ENCODE measurements around the gene STARD9. TPM values are rescaled to one million over a fixed set of nuclear protein-coding genes. Genes with fewer than 3 reads are reported as not detected.

The STARD9 gene
- total and polyA plus RNA-seq, 2 of the 13 experiments (the other 11 are each of a cell fraction or from before 2014, with no cell fraction given): 5.3 to 7.5 TPM

DNA sequence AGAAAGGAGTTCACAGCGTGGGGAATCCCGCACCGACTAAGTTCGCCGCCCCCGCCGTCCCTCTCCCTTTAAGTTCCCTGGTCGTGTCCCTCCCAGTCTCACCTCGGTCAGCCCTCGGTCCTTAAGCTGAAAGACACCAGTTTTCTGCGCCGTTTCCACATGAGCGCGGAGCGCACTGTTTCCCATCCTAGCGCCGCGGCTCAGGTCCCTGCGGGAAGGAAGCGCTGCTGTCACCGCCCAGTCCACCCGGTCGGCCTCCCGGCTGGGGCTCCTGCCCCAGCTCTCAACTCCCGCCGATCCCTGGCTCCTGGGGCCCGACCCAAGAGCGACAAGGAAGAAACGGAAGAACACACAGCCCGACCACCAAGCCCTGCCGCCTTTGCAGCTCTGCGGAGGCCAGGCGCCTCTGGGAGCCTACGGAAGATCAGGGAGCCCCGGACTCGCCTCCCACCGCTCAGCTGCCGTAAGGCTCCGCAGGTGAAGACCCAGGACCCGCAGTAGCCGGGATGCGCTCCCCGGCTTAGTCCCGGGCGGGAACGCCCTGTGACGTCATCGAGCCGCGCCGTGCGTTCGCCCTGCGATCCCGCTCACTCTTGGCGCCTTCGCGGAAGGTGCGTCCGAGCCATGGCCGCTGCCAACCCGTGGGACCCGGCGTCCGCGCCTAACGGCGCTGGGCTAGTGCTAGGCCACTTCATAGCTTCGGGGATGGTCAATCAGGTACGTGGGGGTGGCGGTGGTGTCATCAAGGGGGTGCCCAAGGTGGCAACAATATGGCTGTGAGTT lies 27.0 kb upstream of the STARD9 start, which contains the start of the genes HAUS2 and LRRC57 (continued):
- TF ChIP-seq, protein P1, sequence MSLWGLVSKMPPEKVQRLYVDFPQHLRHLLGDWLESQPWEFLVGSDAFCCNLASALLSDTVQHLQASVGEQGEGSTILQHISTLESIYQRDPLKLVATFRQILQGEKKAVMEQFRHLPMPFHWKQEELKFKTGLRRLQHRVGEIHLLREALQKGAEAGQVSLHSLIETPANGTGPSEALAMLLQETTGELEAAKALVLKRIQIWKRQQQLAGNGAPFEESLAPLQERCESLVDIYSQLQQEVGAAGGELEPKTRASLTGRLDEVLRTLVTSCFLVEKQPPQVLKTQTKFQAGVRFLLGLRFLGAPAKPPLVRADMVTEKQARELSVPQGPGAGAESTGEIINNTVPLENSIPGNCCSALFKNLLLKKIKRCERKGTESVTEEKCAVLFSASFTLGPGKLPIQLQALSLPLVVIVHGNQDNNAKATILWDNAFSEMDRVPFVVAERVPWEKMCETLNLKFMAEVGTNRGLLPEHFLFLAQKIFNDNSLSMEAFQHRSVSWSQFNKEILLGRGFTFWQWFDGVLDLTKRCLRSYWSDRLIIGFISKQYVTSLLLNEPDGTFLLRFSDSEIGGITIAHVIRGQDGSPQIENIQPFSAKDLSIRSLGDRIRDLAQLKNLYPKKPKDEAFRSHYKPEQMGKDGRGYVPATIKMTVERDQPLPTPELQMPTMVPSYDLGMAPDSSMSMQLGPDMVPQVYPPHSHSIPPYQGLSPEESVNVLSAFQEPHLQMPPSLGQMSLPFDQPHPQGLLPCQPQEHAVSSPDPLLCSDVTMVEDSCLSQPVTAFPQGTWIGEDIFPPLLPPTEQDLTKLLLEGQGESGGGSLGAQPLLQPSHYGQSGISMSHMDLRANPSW (CRISPR knock-in tag; IDR thresholded peaks at IDR 0.05; ENCODE audit: borderline replicate concordance): peak; percentile 34; the same call in 1 of the 2 replicates
- no peak for TF ChIP-seq MLLT10 (CRISPR knock-in tag; IDR thresholded peaks at IDR 0.05)
- no peak for TF ChIP-seq ZNF562 (CRISPR knock-in tag; IDR thresholded peaks at IDR 0.05; ENCODE audit: borderline replicate concordance)
- no peak for TF ChIP-seq ARHGAP35 (CRISPR knock-in tag; IDR thresholded peaks at IDR 0.05; ENCODE audit: borderline replicate concordance)
- no peak for TF ChIP-seq NFKBIZ (CRISPR knock-in tag; IDR thresholded peaks at IDR 0.05)
- TF ChIP-seq, protein P2, sequence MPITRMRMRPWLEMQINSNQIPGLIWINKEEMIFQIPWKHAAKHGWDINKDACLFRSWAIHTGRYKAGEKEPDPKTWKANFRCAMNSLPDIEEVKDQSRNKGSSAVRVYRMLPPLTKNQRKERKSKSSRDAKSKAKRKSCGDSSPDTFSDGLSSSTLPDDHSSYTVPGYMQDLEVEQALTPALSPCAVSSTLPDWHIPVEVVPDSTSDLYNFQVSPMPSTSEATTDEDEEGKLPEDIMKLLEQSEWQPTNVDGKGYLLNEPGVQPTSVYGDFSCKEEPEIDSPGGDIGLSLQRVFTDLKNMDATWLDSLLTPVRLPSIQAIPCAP (CRISPR knock-in tag; IDR thresholded peaks at IDR 0.05; ENCODE audit: low read depth): no peak
- TF ChIP-seq, protein P3, sequence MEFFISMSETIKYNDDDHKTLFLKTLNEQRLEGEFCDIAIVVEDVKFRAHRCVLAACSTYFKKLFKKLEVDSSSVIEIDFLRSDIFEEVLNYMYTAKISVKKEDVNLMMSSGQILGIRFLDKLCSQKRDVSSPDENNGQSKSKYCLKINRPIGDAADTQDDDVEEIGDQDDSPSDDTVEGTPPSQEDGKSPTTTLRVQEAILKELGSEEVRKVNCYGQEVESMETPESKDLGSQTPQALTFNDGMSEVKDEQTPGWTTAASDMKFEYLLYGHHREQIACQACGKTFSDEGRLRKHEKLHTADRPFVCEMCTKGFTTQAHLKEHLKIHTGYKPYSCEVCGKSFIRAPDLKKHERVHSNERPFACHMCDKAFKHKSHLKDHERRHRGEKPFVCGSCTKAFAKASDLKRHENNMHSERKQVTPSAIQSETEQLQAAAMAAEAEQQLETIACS (CRISPR knock-in tag; IDR thresholded peaks at IDR 0.05): no peak
- TF ChIP-seq ZKSCAN5 (CRISPR knock-in tag; IDR thresholded peaks at IDR 0.05): 0 out of 2 replicates have a peak, but pooled peaks have one; percentile 51
- TF ChIP-seq, protein P4, sequence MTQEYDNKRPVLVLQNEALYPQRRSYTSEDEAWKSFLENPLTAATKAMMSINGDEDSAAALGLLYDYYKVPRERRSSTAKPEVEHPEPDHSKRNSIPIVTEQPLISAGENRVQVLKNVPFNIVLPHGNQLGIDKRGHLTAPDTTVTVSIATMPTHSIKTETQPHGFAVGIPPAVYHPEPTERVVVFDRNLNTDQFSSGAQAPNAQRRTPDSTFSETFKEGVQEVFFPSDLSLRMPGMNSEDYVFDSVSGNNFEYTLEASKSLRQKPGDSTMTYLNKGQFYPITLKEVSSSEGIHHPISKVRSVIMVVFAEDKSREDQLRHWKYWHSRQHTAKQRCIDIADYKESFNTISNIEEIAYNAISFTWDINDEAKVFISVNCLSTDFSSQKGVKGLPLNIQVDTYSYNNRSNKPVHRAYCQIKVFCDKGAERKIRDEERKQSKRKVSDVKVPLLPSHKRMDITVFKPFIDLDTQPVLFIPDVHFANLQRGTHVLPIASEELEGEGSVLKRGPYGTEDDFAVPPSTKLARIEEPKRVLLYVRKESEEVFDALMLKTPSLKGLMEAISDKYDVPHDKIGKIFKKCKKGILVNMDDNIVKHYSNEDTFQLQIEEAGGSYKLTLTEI (CRISPR knock-in tag; conservative IDR thresholded peaks at IDR 0.05): no peak
- TF ChIP-seq, protein P5, sequence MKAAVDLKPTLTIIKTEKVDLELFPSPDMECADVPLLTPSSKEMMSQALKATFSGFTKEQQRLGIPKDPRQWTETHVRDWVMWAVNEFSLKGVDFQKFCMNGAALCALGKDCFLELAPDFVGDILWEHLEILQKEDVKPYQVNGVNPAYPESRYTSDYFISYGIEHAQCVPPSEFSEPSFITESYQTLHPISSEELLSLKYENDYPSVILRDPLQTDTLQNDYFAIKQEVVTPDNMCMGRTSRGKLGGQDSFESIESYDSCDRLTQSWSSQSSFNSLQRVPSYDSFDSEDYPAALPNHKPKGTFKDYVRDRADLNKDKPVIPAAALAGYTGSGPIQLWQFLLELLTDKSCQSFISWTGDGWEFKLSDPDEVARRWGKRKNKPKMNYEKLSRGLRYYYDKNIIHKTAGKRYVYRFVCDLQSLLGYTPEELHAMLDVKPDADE (CRISPR knock-in tag; IDR thresholded peaks at IDR 0.05): no peak
- no peak for TF ChIP-seq GPN1 (CRISPR knock-in tag; IDR thresholded peaks at IDR 0.05; ENCODE audit: borderline replicate concordance)
- TF ChIP-seq FOXA1 (IDR thresholded peaks at IDR 0.05): no peak
- TF ChIP-seq FOXA1 (CRISPR knock-in tag; IDR thresholded peaks at IDR 0.05): 0 out of 2 replicates have a peak, but pooled peaks have one; percentile 8
- TF ChIP-seq, protein P6, sequence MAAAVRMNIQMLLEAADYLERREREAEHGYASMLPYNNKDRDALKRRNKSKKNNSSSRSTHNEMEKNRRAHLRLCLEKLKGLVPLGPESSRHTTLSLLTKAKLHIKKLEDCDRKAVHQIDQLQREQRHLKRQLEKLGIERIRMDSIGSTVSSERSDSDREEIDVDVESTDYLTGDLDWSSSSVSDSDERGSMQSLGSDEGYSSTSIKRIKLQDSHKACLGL (CRISPR knock-in tag; IDR thresholded peaks at IDR 0.05): peak; percentile 84
- TF ChIP-seq ZNF567 (CRISPR knock-in tag; IDR thresholded peaks at IDR 0.05; ENCODE audit: borderline replicate concordance): no peak
- no peak for TF ChIP-seq ZNF329 (CRISPR knock-in tag; IDR thresholded peaks at IDR 0.05; ENCODE audit: low read depth)
- no peak for TF ChIP-seq PAX8 (CRISPR knock-in tag; IDR thresholded peaks at IDR 0.05; ENCODE audit: borderline replicate concordance)
- TF ChIP-seq ZNF337 (CRISPR knock-in tag; IDR thresholded peaks at IDR 0.05; ENCODE audit: borderline replicate concordance, low read depth): no peak; the same call in 1 of the 2 replicates
- no peak for TF ChIP-seq ZC3H4 (CRISPR knock-in tag; IDR thresholded peaks at IDR 0.05; ENCODE audit: borderline replicate concordance)
- peak; percentile 47 for TF ChIP-seq ZFP90 (CRISPR knock-in tag; IDR thresholded peaks at IDR 0.05; ENCODE audit: borderline replicate concordance)
